ENCODE measurements around the gene ARMC9.

GRCh38 chr2:231411831-231412617 is 213.6 kb downstream of the ARMC9 start:
- TF ChIP-seq CTCF (conservative IDR thresholded peaks at IDR 0.05; ENCODE audit: low read depth, low read length) (peak; percentile 85), EZH2 (IDR thresholded peaks at IDR 0.05; ENCODE audit: borderline replicate concordance, low read depth, low read length, poor library complexity, severe bottlenecking) (no peak)
